Rectal smooth muscle tissue (tissue), 1 donor: ENCODE data around the gene PUS10.
"Not testable (repeated sequence)": the region's sequence is repeated elsewhere in the genome, so short reads cannot be mapped to it uniquely, and the experiment has no call there.

Source experiments
- H3K27ac ChIP-seq: one replicate; pipeline ENCODE4 v1.7.0; 2013; ENCODE audit warnings: low read depth, low read length, inconsistent platforms
- H3K27me3 ChIP-seq: one replicate; pipeline ENCODE4 v1.7.0; 2013; ENCODE audit warnings: low read length; ENCODE audit not compliant: control insufficient read depth, insufficient read depth
- H3K36me3 ChIP-seq: one replicate; pipeline ENCODE4 v1.7.0; 2013; ENCODE audit warnings: low read length; ENCODE audit not compliant: control insufficient read depth, insufficient read depth
- H3K4me1 ChIP-seq: one replicate; pipeline ENCODE4 v1.7.0; 2013; ENCODE audit warnings: low read length; ENCODE audit not compliant: control insufficient read depth, insufficient read depth
- H3K4me3 ChIP-seq: one replicate; pipeline ENCODE4 v1.7.0; 2013; ENCODE audit warnings: low read length
- H3K9ac ChIP-seq: one replicate; pipeline ENCODE4 v1.7.0; 2013; ENCODE audit warnings: low read length

Gene PUS10

GRCh38 chr2:61006486-61007105 is 11.5 kb downstream of the PUS10 start:
- no peaks in the 10 kb centered on the region for H3K27me3 ChIP-seq
- H3K4me3 ChIP-seq = no peak overlapping the region
- H3K4me1 ChIP-seq = no peaks in the 10 kb centered on the region
- no peak overlapping the region for H3K27ac ChIP-seq
- no peaks in the 10 kb centered on the region for H3K36me3 ChIP-seq
- no peak overlapping the region for H3K9ac ChIP-seq

DNA sequence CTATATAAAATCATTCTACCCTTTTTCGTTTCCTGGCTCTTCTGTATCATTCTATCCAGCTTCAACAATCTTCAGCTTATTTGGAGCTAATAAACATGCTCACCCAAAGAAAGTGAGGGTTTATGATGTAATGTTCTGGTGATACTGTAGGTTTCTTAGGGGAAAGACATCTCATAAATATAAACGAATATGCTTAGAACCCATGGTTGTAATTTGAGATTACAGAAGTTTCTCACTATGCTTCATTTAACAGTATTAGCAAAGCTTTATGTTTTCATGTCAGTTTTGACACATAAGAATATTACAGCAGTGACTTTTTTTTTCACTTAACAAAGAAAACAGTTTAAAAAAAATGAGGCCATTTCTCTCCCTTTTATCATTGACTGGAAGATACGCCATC is 12.3 kb downstream of the PUS10 start:
- no peaks in the 10 kb centered on the region for H3K36me3 ChIP-seq
- no peak overlapping the region for H3K4me3 ChIP-seq
- no peak overlapping the region for H3K27ac ChIP-seq
- no peak overlapping the region for H3K9ac ChIP-seq
- H3K27me3 ChIP-seq = no peaks in the 10 kb centered on the region
- no peaks in the 10 kb centered on the region for H3K4me1 ChIP-seq

- Histone ChIP-seq H3K27me3 (no peaks in the 10 kb centered on the region), H3K4me3 (no peak overlapping the region), H3K4me1 (no peaks in the 10 kb centered on the region), H3K36me3 (no peaks in the 10 kb centered on the region), H3K9ac (no peak overlapping the region), H3K27ac (no peak overlapping the region)
These were observed 19.2 kb downstream of the PUS10 start for GRCh38 chr2:60998628-60999545.

GRCh38 chr2:60994131-60994530 is 23.9 kb downstream of the PUS10 start:
- no peaks in the 10 kb centered on the region for H3K36me3 ChIP-seq
- H3K9ac ChIP-seq = no peak overlapping the region
- no peaks in the 10 kb centered on the region for H3K27me3 ChIP-seq

DNA sequence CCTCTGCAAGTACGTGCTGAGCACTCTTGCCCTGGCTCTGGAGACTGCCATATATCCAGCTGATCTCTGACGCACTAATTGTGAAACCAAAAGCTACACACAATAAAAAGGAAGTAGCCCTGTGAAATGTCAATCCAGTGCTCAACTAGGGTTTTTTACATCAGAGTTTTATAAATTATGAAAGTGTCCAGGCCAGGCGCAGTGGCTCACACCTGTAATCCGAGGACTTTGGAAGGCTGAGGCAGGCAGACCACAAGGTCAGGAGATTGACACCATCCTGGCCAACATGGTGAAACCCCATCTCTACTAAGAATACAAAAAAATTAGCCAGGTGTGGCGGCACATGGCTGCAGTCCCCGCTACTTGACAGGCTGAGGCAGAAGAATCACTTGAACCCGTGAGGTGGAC is 25.1 kb downstream of the PUS10 start:
- Histone ChIP-seq H3K9ac (no peak overlapping the region), H3K4me1 (no peaks in the 10 kb centered on the region), H3K4me3 (no peak overlapping the region), H3K27ac (no peak overlapping the region), H3K27me3 (no peaks in the 10 kb centered on the region), H3K36me3 (no peaks in the 10 kb centered on the region)

More at GRCh38 chr2:60994131-60994530, 23.9 kb downstream of the PUS10 start:
- no peak overlapping the region for H3K27ac ChIP-seq
- no peak overlapping the region for H3K4me3 ChIP-seq
- no peaks in the 10 kb centered on the region for H3K4me1 ChIP-seq

GRCh38 chr2:60991644-60992043 is 26.4 kb downstream of the PUS10 start:
- Histone ChIP-seq H3K4me1 (no peaks in the 10 kb centered on the region), H3K9ac (no peak overlapping the region), H3K27ac (no peak overlapping the region), H3K36me3 (no peaks in the 10 kb centered on the region), H3K4me3 (no peak overlapping the region), H3K27me3 (no peaks in the 10 kb centered on the region)

DNA sequence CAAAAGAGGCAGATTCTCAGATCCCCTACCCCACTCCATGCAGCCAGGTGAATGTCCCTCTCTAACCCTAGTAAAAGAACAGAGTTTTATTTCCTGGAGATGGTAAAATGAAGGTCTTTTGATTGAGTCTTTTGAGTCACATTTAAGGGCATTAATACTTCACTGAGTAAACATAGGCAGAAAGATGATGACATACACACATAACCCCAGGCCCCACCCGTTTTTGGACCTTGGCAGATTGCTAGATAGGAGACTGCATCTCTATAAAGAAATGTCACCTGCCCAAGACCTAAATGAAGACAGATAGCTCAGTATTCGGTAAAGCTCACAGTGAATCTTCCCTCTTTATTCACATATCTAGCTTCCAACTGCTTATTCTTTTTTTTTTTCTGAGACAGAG is 28.8 kb downstream of the PUS10 start:
- Histone ChIP-seq H3K4me1 (no peaks in the 10 kb centered on the region), H3K27ac (no peak overlapping the region), H3K36me3 (no peaks in the 10 kb centered on the region), H3K4me3 (no peak overlapping the region), H3K27me3 (no peaks in the 10 kb centered on the region), H3K9ac (no peak overlapping the region)

- not testable (repeated sequence) for H3K4me3 ChIP-seq, H3K27me3 ChIP-seq, H3K27ac ChIP-seq, H3K4me1 ChIP-seq, H3K9ac ChIP-seq, H3K36me3 ChIP-seq
These were observed 30.4 kb downstream of the PUS10 start for GRCh38 chr2:60987656-60988055.

DNA sequence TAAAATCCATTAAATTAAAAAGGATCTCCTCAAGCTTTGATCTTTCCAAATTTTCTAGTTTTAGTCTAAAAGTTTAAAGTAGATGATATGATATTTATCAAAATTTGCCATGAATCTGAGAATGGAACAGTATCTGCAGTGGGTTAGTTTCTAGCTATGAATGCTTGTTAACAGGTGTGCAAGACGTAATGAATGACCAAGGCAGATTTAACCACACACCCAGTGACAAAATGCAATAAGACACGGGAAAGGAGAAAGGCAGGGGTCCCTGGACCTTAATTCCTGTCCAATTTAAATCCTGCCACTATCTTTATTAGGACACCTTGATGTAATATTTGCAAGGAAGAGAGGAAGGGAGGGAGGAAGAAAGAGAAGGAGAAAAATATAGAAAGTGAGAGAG is 31.0 kb downstream of the PUS10 start:
- no peaks in the 10 kb centered on the region for H3K27me3 ChIP-seq
- no peak overlapping the region for H3K27ac ChIP-seq
- H3K36me3 ChIP-seq = no peaks in the 10 kb centered on the region
- H3K4me3 ChIP-seq = no peak overlapping the region
- no peaks in the 10 kb centered on the region for H3K4me1 ChIP-seq
- no peak overlapping the region for H3K9ac ChIP-seq

GRCh38 chr2:60984720-60985119 is 33.3 kb downstream of the PUS10 start:
- Histone ChIP-seq H3K27me3 (no peaks in the 10 kb centered on the region), H3K36me3 (no peaks in the 10 kb centered on the region), H3K9ac (no peak overlapping the region), H3K4me3 (no peak overlapping the region), H3K4me1 (no peaks in the 10 kb centered on the region), H3K27ac (no peak overlapping the region)

- not testable (repeated sequence) for H3K27me3 ChIP-seq, H3K36me3 ChIP-seq, H3K27ac ChIP-seq, H3K4me3 ChIP-seq, H3K4me1 ChIP-seq, H3K9ac ChIP-seq
These were observed 36.0 kb downstream of the PUS10 start for GRCh38 chr2:60982066-60982465.

DNA sequence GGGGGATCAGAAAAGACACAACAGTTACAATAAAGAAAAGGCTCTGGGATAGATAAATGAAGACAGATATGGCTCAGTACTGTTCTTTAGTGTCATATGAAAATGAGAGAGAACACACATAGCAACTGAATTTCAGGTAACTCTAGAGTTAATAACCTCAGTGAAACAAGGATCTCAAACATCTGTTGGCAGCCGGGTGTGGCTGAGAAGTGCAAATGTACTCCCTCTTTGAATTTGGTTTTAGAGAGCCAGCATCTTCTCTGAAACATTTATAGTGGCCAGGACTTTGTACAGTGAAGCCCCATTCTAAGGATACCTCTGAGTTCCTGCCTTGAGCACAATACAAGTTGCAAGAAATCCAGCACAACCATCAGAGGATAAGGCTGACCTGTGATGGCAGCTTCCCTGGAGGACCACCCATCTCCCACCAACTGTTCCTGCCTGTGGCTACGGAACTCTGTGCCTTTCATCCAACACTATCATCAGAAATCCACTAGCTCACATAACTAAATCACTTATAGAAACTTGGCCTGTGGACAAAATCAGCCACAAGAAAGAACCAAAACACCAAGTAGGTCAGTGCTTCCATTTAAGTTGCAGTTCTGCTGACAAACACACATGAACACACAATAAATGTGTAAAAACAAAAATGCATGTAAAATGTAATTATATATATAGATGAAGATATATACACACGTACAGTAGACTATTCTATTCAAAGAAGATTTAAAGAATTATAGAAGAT is 37.8 kb downstream of the PUS10 start:
- Histone ChIP-seq H3K4me1 (no peaks in the 10 kb centered on the region), H3K27me3 (no peaks in the 10 kb centered on the region), H3K27ac (no peak overlapping the region), H3K36me3 (no peaks in the 10 kb centered on the region), H3K4me3 (no peak overlapping the region), H3K9ac (no peak overlapping the region)
